Lower leg skin (tissue), 4 donors: Measurements from ENCODE around the gene RAI2. TPM values are rescaled to one million over a fixed set of nuclear protein-coding genes. Genes with fewer than 3 reads are reported as not detected.

Experiments
- DNase-seq, 2 donors: peaks; one replicate each; pipeline ENCODE4 v3.0.0-alpha.2; 2019; ENCODE audit warnings: low spot score in 2 of 2
- H3K4me3 ChIP-seq: fragments of 200-600 bp; sonication (generic); 2 replicates; pipeline ENCODE4 v1.5.1; 2017; ENCODE audit warnings: mild to moderate bottlenecking, low read depth; ENCODE audit not compliant: poor library complexity, severe bottlenecking
- POLR2A ChIP-seq, 2 donors: fragments of 450-650 bp; IDR thresholded peaks; one replicate each; pipeline ENCODE4 v1.6.1; 2016 to 2017; ENCODE audit warnings: antibody characterized with exemption in 2 of 2, mild to moderate bottlenecking in 1 of 2, moderate library complexity in 1 of 2
- WGBS, 2 donors: methylation state at CpG; one replicate each; pipeline ENCODE4 v1.1.5; 2018; 5-methylcytosine and 5-hydroxymethylcytosine counted together
- intact Hi-C: fragments of 100-400 bp; cut with DNase I; formaldehyde crosslinking; loops from one replicate; pipeline ENCODE4 v1.15.0; 2023; ENCODE audit warnings: low total_unique reads
- total RNA-seq, 4 donors: library from RNA; depleted of rRNA; stranded (reverse); fragments of >200 nt; gene quantifications; one replicate each; pipeline ENCODE4 v1.1.0, GENCODE V29; 2016
- TF ChIP-seq, protein P1 (sequence below), 3 donors: fragments of 450-650 bp; IDR thresholded peaks; one replicate each; pipeline ENCODE4 v1.5.1; 2016; ENCODE audit warnings: antibody characterized with exemption in 3 of 3, mild to moderate bottlenecking in 3 of 3, moderate library complexity in 2 of 3

RAI2 gene
- 10 to 100 TPM in 2 of 4 donors, 1 to 10 TPM in 2; 3.9 to 13.3 (median 8.8) TPM for total RNA-seq

DNA sequence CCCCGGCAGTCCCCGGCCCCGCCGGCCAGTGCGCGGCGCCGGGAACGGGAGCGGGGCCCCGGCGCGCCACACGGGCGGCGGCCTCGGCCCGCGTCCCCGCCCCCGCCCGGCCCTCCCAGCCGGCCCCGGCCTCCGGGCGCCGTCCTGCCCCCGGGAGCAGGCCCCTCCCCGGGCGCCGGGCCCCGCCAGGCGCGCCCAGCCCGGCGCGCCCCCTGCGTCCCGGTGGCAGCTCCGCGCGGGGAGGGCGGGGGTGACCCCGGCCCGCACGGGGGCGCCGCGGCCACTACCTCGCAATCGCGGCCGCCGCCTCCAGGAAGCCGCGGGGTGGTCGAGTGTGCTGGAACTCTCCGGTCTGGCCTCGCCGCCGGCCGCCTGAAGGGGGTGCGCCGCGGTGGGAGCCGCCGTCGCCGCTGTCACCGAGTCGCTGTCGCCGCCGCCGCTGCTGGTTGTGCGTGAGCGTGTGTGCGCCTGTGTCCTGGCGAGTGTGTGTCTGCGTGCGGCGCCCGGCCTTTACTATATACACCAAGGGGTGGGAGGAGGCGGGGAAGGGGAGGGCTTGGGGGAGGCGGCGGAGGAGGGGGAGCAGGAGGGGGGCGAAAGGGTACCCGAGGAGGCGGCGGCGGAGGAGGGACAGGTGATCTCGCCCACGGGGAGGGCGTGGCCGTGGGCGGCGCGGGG, at the start of gene RAI2:
Gene RAI2 (minus strand): TSS at position 488 of the 678 bp plus-strand sequence. CDS start 59,288 bp downstream, outside the sequence.
- no peak for DNase-seq
- TF ChIP-seq, protein P1, sequence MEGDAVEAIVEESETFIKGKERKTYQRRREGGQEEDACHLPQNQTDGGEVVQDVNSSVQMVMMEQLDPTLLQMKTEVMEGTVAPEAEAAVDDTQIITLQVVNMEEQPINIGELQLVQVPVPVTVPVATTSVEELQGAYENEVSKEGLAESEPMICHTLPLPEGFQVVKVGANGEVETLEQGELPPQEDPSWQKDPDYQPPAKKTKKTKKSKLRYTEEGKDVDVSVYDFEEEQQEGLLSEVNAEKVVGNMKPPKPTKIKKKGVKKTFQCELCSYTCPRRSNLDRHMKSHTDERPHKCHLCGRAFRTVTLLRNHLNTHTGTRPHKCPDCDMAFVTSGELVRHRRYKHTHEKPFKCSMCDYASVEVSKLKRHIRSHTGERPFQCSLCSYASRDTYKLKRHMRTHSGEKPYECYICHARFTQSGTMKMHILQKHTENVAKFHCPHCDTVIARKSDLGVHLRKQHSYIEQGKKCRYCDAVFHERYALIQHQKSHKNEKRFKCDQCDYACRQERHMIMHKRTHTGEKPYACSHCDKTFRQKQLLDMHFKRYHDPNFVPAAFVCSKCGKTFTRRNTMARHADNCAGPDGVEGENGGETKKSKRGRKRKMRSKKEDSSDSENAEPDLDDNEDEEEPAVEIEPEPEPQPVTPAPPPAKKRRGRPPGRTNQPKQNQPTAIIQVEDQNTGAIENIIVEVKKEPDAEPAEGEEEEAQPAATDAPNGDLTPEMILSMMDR (IDR thresholded peaks at IDR 0.05): no peak
- TF ChIP-seq POLR2A (IDR thresholded peaks at IDR 0.05): no peak
- H3K4me3 ChIP-seq: peak within 1 kb of the TSS; percentile 55
- WGBS, 2 donors: 0 to 34% methylated on average over 9 to 16 of the region's 98 CpGs
- intact Hi-C loops: no loop called here

DNA sequence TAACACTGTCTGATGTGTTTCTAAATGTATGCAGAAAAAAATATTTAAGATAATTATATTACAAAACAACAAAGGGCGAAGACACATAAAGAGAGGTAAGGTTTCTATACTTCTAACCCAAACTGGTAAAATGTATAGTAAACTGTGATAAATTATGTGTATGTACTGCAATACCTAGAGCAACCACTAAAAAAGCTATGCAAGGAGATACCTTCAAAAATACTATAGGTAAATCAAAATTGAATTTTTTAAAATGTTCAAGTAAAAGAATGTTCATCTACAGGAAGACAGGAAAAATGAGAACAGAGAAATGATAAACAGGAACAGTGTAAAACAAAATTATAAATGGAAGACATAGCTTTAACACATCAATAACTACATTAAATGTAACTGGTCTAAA, 27.3 kb upstream of the RAI2 start:
- WGBS, 2 donors: 79 to 96% methylated on average over 1 of the region's 1 CpG
- TF ChIP-seq, protein P1 (IDR thresholded peaks at IDR 0.05): no peak
- intact Hi-C loops: no loop called here
- DNase-seq: no peak
- no peak overlapping the region for H3K4me3 ChIP-seq

DNA sequence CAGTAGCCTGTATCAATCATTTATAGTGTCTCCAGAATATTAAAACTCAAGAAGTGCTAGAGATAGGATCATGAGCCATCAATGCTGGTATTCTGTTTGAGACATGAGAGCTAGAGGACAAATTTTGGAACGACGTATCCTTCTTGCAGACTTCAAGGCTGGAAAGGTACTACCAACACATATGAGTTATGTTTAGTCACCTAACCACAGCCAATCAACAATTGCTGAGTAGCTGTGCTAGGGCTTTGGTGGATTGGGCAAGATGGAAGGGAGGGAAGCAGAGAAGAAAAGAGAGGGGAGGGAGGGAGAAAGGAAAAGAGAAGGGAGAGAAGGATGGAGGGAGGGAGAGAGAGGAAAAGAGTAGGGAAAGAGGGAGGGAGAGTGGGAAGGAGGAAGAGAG, 21.6 kb upstream of the RAI2 start:
- DNase-seq: no peak
- intact Hi-C loops: no loop called here
- no peak overlapping the region for H3K4me3 ChIP-seq
- TF ChIP-seq, protein P1 (IDR thresholded peaks at IDR 0.05): no peak
- TF ChIP-seq POLR2A (IDR thresholded peaks at IDR 0.05): no peak
- WGBS, 2 donors: 85 to 100% methylated on average over 2 of the region's 2 CpGs

DNA sequence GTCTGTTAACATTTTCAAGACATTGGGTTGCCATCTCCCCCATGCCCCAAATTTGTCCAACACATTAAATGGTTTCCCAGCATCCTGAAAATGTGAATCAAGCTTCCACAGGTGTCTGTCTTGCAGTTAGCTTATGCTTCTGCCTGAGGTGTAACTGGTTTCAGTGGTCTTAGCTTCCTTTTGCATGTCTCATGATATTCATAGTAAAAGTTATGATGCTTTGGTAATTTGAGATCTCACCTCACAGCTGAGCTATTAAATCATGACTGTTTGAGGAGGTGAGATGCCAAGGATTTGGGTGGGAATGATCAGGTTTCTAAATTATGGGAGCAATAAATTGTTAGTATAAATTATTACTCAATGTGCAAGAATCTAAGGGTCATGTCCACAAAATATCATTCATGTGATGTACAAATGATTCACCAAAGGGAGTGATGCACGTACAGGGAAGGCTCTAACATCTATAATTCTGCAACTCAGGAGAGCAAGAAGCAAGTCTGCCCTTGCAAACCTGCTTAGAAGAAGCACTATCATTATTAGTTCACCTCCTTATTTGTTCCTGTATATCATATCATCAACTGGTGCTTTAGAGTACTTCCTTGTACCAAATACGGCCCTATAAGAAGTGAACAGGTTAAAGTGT, 17.1 kb upstream of the RAI2 start:
- no peak for DNase-seq
- H3K4me3 ChIP-seq: no peak overlapping the region
- TF ChIP-seq POLR2A (IDR thresholded peaks at IDR 0.05): no peak
- TF ChIP-seq, protein P1 (IDR thresholded peaks at IDR 0.05): no peak
- WGBS, 2 donors: 49 to 80% methylated on average over 2 of the region's 2 CpGs
- intact Hi-C loops: no loop called here

DNA sequence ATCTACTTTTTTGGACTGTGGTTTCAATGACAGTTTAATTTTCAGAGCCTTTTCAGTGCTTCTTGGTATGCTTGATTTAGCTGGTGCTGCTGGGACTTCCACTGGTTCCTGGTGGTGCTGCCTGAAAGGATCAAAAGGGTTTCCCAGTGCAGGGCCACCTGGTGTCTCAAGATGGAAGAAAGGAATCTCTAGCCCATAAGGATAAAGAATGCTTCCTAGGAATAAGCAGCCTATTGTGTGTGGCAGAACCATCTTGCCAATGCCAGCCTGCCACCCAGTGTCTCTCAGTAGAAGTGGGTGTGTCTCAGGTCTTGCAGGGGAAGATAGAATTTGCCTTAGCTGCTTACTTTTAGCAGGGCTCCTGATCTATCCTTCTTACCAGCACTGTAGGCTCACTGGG, 15.0 kb upstream of the RAI2 start:
- DNase-seq: no peak
- intact Hi-C loops: no loop called here
- no peak overlapping the region for H3K4me3 ChIP-seq
- TF ChIP-seq, protein P1 (IDR thresholded peaks at IDR 0.05): no peak
